ENCODE measurements around the gene NRSN1. TPM values are rescaled to one million over a fixed set of nuclear protein-coding genes. Genes with fewer than 3 reads are reported as not detected.

The NRSN1 gene
- total RNA-seq, 1 experiment from 2014 or later, result not detected

DNA sequence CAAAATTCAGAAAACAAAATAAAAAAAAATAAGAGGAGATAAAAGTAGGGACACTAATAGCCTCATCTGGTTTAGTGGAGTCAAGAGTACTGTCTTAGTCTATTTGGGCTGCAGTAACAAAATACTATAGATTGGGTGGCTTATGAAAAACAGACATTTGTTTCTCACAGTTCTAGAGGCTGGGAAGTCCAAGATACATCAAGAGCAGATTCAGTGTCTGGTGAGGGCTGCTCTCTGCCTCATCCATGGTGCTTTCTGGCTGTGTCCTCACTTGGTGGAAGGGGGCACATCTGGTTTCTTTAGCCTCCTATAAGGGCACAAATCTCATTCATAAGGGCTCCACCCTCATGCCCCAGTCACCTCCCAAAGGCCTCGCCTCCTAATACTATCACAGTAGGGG, 26.0 kb downstream of the NRSN1 start:
- H3K27ac ChIP-seq (ENCODE audit: insufficient read length, low read depth, low read length), result no peak overlapping the region
- H2AK5ac ChIP-seq (ENCODE audit: insufficient read length, low read length), result no peak overlapping the region
- WGBS (ENCODE audit: extremely low coverage, insufficient read length, low lambda C conversion rate), result no CpG with 5 or more reads among the region's 1 CpG
- H3K79me1 ChIP-seq (ENCODE audit: insufficient read depth, low read depth, low read length, poor library complexity, severe bottlenecking), result no peaks in the 10 kb centered on the region
- no peak overlapping the region for H4K91ac ChIP-seq (ENCODE audit: insufficient read length, low read depth, low read length)
- H3K9me3 ChIP-seq (ENCODE audit: control insufficient read depth, low read depth, low read length), result no peaks in the 10 kb centered on the region
- H4K8ac ChIP-seq (replicated peaks; ENCODE audit: insufficient read length, low read depth, low read length), result no peak overlapping the region
- no peak for DNase-seq
- H2BK20ac ChIP-seq (ENCODE audit: low read depth, low read length, poor library complexity, severe bottlenecking), result no peak overlapping the region
- H3T11ph ChIP-seq (ENCODE audit: low read length), result no peak overlapping the region
- no peaks in the 10 kb centered on the region for H3K4me1 ChIP-seq (ENCODE audit: insufficient read depth, low read length)
- H2BK5ac ChIP-seq (ENCODE audit: insufficient read length, low read length), result no peak overlapping the region
- no peaks in the 10 kb centered on the region; the same call in 1 of the 2 replicates for H3K27me3 Mint-ChIP-seq (ENCODE audit: low read depth)
- no peaks in the 10 kb centered on the region for H3K79me2 ChIP-seq (ENCODE audit: insufficient read depth, low read length)
- no peak overlapping the region for H3K4me2 ChIP-seq (ENCODE audit: insufficient read depth, insufficient read length, low read length)
- no peak overlapping the region for H3K18ac ChIP-seq (ENCODE audit: insufficient read length, low read depth, low read length)
- no peak overlapping the region for H4K5ac ChIP-seq (ENCODE audit: insufficient read length, low read depth, low read length)
- no peak overlapping the region for H3K23ac ChIP-seq (ENCODE audit: insufficient read length, low read depth, low read length)
- H3K4me1 Mint-ChIP-seq, result peaks cover 0 to 4% of the 10 kb centered on the region in 2 experiments; a peak in 2 of 4 replicates
- no peaks in the 10 kb centered on the region for H3K27me3 ChIP-seq (ENCODE audit: insufficient read depth, low read length)
- no peak overlapping the region for H2AFZ ChIP-seq (ENCODE audit: low read length)
- H3K9me3 Mint-ChIP-seq, result peaks cover 0 to 5% of the 10 kb centered on the region in 2 experiments; a peak in 1 of 5 replicates
- no peak overlapping the region for H2BK12ac ChIP-seq (ENCODE audit: insufficient read length, low read depth, low read length)
- no peak overlapping the region for H3K27ac Mint-ChIP-seq
- no peak overlapping the region for H3K14ac ChIP-seq (ENCODE audit: insufficient read depth, low read length)
- H3K9ac ChIP-seq (ENCODE audit: extremely low read depth, insufficient read length, low read length), result no peak overlapping the region
- no peak overlapping the region for H3K4me3 Mint-ChIP-seq
- H3K36me3 Mint-ChIP-seq (ENCODE audit: insufficient read depth in 1 of 3, low read depth in 3 of 3), result no peaks in the 10 kb centered on the region
- H2BK120ac ChIP-seq (ENCODE audit: low read depth, low read length, poor library complexity, severe bottlenecking), result no peak overlapping the region
- H3K23me2 ChIP-seq (ENCODE audit: insufficient read length, low read depth, low read length, poor library complexity, severe bottlenecking), result no peaks in the 10 kb centered on the region
- H4K20me1 ChIP-seq (ENCODE audit: control insufficient read depth, insufficient read depth, insufficient read length), result no peaks in the 10 kb centered on the region
- TF ChIP-seq, protein P1, sequence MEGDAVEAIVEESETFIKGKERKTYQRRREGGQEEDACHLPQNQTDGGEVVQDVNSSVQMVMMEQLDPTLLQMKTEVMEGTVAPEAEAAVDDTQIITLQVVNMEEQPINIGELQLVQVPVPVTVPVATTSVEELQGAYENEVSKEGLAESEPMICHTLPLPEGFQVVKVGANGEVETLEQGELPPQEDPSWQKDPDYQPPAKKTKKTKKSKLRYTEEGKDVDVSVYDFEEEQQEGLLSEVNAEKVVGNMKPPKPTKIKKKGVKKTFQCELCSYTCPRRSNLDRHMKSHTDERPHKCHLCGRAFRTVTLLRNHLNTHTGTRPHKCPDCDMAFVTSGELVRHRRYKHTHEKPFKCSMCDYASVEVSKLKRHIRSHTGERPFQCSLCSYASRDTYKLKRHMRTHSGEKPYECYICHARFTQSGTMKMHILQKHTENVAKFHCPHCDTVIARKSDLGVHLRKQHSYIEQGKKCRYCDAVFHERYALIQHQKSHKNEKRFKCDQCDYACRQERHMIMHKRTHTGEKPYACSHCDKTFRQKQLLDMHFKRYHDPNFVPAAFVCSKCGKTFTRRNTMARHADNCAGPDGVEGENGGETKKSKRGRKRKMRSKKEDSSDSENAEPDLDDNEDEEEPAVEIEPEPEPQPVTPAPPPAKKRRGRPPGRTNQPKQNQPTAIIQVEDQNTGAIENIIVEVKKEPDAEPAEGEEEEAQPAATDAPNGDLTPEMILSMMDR (conservative IDR thresholded peaks at IDR 0.05), result no peak
- no peak overlapping the region for H3K56ac ChIP-seq (ENCODE audit: insufficient read length, low read depth, low read length)
- no peak overlapping the region for H3K4ac ChIP-seq (ENCODE audit: low read depth, low read length)
- no peak overlapping the region for H2BK15ac ChIP-seq (ENCODE audit: low read depth, low read length)
